Endometrial microvascular endothelial cells (primary cell): ENCODE data around the gene HNRNPH2. TPM values are rescaled to one million over a fixed set of nuclear protein-coding genes. Genes with fewer than 3 reads are reported as not detected.

ENCODE experiments used
- in situ Hi-C: cut with HindIII; loops from 2 replicates; pipeline ENCODE4 v1.10.0; 2017; ENCODE audit warnings: low sequenced_read_pairs, low pct_unique_long_range_greater_than_20kb; ENCODE audit errors: inconsistent ontology term
- total RNA-seq: library from RNA; depleted of rRNA; stranded (reverse); fragments of >200 nt; gene quantifications from one replicate; pipeline ENCODE4 v1.2.3, GENCODE V29; 2015; ENCODE audit errors: inconsistent ontology term

Gene HNRNPH2
- total RNA-seq = 57.1 TPM

GRCh38 chrX:101407748-101408531 is at the start of gene HNRNPH2, which contains the start of gene GLA:
HNRNPH2 (plus strand) TSS chrX:101408222; CDS start chrX:101411989, 3,767 bp downstream.
GLA (minus strand) TSS chrX:101407925; CDS start chrX:101407903, 22 bp downstream.
- in situ Hi-C loops = no loop called here

GRCh38 chrX:101359966-101360365 is 48.1 kb upstream of the HNRNPH2 start:
- in situ Hi-C loops = no loop called here

GRCh38 chrX:101360390-101360789 is 47.6 kb upstream of the HNRNPH2 start:
- in situ Hi-C loops = no loop called here

- in situ Hi-C loops = no loop called here
These were observed 45.9 kb upstream of the HNRNPH2 start for GRCh38 chrX:101362116-101362515.

GRCh38 chrX:101362757-101363156 is 45.3 kb upstream of the HNRNPH2 start:
- in situ Hi-C loops = no loop called here

- in situ Hi-C loops = no loop called here
These were observed 42.7 kb upstream of the HNRNPH2 start for GRCh38 chrX:101365301-101365795.

GRCh38 chrX:101368800-101369199 is 39.2 kb upstream of the HNRNPH2 start:
- in situ Hi-C loops = no loop called here

GRCh38 chrX:101369687-101370086 is 38.3 kb upstream of the HNRNPH2 start:
- in situ Hi-C loops = no loop called here

- in situ Hi-C loops = no loop called here
These were observed 37.0 kb upstream of the HNRNPH2 start for GRCh38 chrX:101370888-101371504.

GRCh38 chrX:101377547-101377946 is 30.5 kb upstream of the HNRNPH2 start:
- in situ Hi-C loops = no loop called here

GRCh38 chrX:101383679-101384205 is 24.3 kb upstream of the HNRNPH2 start:
- in situ Hi-C loops = no loop called here

- in situ Hi-C loops = no loop called here
These were observed 22.9 kb upstream of the HNRNPH2 start for GRCh38 chrX:101385026-101385684.

- in situ Hi-C loops = no loop called here
These were observed 22.1 kb upstream of the HNRNPH2 start, which contains the start of gene BTK for GRCh38 chrX:101385795-101386541. BTK (minus strand) TSS chrX:101386191; CDS start chrX:101375284, 10,907 bp downstream.

- in situ Hi-C loops = no loop called here
These were observed 21.5 kb upstream of the HNRNPH2 start for GRCh38 chrX:101386542-101386885.

GRCh38 chrX:101388604-101389003 is 19.4 kb upstream of the HNRNPH2 start:
- in situ Hi-C loops = no loop called here

- in situ Hi-C loops = no loop called here
These were observed 17.1 kb upstream of the HNRNPH2 start, which contains the start of gene RPL36A for GRCh38 chrX:101390664-101391525. RPL36A (plus strand) TSS chrX:101391011; CDS start chrX:101391044, 33 bp downstream.

- in situ Hi-C loops = no loop called here
These were observed 16.2 kb upstream of the HNRNPH2 start for GRCh38 chrX:101391831-101392230.
